ENCODE results near the gene HS1BP3. TPM values are rescaled to one million over a fixed set of nuclear protein-coding genes. Genes with fewer than 3 reads are reported as not detected.

Gene HS1BP3
- total and polyA plus RNA-seq, 2 experiments from 2014 or later: 10.5 to 10.6 TPM

DNA sequence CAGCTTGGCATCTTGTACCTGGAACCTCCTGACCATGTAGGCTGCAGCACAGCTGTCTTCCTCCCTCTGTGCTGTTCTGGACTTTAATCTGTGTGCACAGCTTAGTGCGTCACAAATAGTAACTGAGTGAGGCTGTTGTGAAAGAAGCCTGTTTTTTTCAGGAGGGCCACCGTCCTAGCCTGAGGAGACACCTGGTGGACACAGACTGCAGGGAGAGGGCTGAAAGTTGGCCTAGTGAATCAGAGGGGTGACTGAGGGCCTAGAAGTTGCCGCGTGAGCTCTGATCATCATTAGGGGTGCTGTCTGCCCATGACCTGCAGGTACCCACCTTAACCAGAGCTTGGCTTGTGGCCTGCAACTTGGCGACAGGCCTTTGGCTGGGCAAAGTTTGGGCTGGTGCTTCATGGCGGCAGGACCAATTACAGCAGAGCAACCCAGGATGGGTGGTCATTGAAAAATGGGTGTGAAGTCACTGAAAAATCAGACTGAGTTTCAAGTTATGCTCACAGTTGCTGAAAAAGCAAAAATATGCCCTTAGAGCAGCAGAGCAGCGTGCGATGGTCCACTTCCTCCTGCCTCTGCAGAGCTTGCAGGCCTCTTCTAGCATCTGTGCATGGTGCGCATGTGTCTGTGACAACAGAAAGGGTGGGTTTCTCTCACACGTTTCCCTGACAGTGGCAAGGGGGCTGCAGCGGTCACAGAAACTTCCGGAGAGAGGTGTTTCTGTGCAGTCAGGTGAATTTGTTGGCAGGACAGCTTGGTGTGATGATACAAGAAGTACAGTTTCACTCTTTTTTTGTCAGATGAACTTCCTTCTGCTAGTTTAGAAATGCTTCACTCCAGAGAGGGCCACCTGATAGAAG lies 25.7 kb upstream of the HS1BP3 start:
- H4K20me1 ChIP-seq (ENCODE audit: insufficient read depth): no peaks in the 10 kb centered on the region
- TF ChIP-seq EZH2phosphoT487 (IDR thresholded peaks at IDR 0.05; ENCODE audit: insufficient read depth, low read depth) (no peak), EZH2 (IDR thresholded peaks at IDR 0.05; ENCODE audit: insufficient read depth, poor library complexity, severe bottlenecking) (no peak)

GRCh38 chr2:20675701-20676352 lies 24.9 kb upstream of the HS1BP3 start:
- H2AFZ ChIP-seq: no peak overlapping the region
- no peaks in the 10 kb centered on the region for H4K20me1 ChIP-seq (ENCODE audit: insufficient read depth)
- no peaks in the 10 kb centered on the region for H3K36me3 ChIP-seq (ENCODE audit: low read depth)
- DNase-seq: peak; percentile 47
- peaks cover 21% of the 10 kb centered on the region for H3K27me3 ChIP-seq (replicated peaks; ENCODE audit: insufficient read depth)
- H3K79me2 ChIP-seq (ENCODE audit: insufficient read depth): no peaks in the 10 kb centered on the region
- H3K9me2 ChIP-seq (ENCODE audit: insufficient read depth): no peaks in the 10 kb centered on the region
- no peak overlapping the region for H3K4me2 ChIP-seq (ENCODE audit: unreplicated experiment)
- H3F3A ChIP-seq (ENCODE audit: insufficient read depth): 0 out of 2 replicates have a peak, but pooled peaks cover 5% of the 10 kb centered on the region
- in situ Hi-C loops (cut with MboI): no loop called here
- no peak overlapping the region for H3K9ac ChIP-seq
- no peaks in the 10 kb centered on the region for H3K9me3 ChIP-seq (ENCODE audit: low read depth)
- TF ChIP-seq EZH2 (IDR thresholded peaks at IDR 0.05; ENCODE audit: insufficient read depth, poor library complexity, severe bottlenecking): no peak
- TF ChIP-seq EZH2phosphoT487 (IDR thresholded peaks at IDR 0.05; ENCODE audit: insufficient read depth, low read depth): no peak
- WGBS, 2 experiments (ENCODE audit: low coverage in 1 of 2, low lambda C conversion rate in 2 of 2, missing lambda C conversion rate in 2 of 2): 48 to 57% methylated on average over 6 of the region's 6 CpGs
- no peak overlapping the region for H3K4me3 ChIP-seq
- no peak overlapping the region for H3K27ac ChIP-seq
- H3K4me1 ChIP-seq (ENCODE audit: insufficient read depth): no peaks in the 10 kb centered on the region; the same call in 1 of the 2 replicates

More for the DNA sequence above, 25.7 kb upstream of the HS1BP3 start:
- H3K9ac ChIP-seq: no peak overlapping the region
- H3K4me1 ChIP-seq (ENCODE audit: insufficient read depth): no peaks in the 10 kb centered on the region; the same call in 1 of the 2 replicates
- in situ Hi-C loops (cut with MboI): no loop called here
- no peak overlapping the region for H3K4me2 ChIP-seq (ENCODE audit: unreplicated experiment)
- H3K36me3 ChIP-seq (ENCODE audit: low read depth): no peaks in the 10 kb centered on the region
- no peak overlapping the region for H3K27ac ChIP-seq
- H3K9me3 ChIP-seq (ENCODE audit: low read depth): no peaks in the 10 kb centered on the region
- H3F3A ChIP-seq (ENCODE audit: insufficient read depth): 0 out of 2 replicates have a peak, but pooled peaks cover 5% of the 10 kb centered on the region
- no peaks in the 10 kb centered on the region for H3K79me2 ChIP-seq (ENCODE audit: insufficient read depth)
- H3K4me3 ChIP-seq: no peak overlapping the region
- no peaks in the 10 kb centered on the region for H3K9me2 ChIP-seq (ENCODE audit: insufficient read depth)
- DNase-seq: peak; percentile 15
- no peak overlapping the region for H2AFZ ChIP-seq
- 83 to 84% methylated on average over 12 of the region's 12 CpGs for WGBS, 2 experiments (ENCODE audit: low coverage in 1 of 2, low lambda C conversion rate in 2 of 2, missing lambda C conversion rate in 2 of 2)
- H3K27me3 ChIP-seq (replicated peaks; ENCODE audit: insufficient read depth): peaks cover 13% of the 10 kb centered on the region

DNA sequence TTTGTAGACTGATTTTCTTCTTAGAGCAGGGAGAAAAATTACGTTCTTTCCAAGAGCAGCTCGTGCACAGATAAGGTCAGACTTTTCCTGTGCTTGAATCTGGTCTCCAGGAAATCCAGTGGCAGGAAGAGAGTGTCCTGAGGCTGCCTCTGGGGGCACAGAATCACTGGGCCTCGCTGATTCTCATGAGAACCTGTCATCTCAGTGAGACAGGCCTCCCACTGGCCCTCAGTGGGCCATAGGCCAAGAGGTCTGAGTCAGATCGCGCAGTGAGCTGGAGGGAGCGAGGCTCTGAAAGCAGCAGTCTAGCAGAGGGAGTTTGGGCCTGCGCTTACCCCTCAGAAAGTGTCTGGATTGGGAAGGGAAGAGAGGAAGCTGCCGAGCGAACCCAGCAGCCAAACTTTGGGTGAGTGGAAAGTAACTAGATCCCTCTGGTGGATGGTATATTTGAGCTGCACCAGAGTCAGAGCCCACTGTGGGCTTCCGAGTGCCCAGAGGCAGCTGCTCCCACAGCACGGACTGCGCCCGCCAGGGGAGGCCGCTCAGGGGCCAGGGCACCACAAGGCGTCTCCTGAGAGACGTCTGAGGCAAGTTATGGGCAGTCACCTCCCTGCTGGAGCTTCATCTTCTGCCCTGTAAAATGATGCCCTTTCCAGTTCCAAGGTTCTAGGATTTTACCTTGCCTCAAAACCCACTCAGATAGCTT lies 24.2 kb upstream of the HS1BP3 start:
- peak overlapping the region; percentile 36; the same call in 1 of the 2 replicates for H3K9ac ChIP-seq
- H2AFZ ChIP-seq: no peak overlapping the region; the same call in 1 of the 2 replicates
- no peaks in the 10 kb centered on the region for H4K20me1 ChIP-seq (ENCODE audit: insufficient read depth)
- no peaks in the 10 kb centered on the region for H3K9me2 ChIP-seq (ENCODE audit: insufficient read depth)
- in situ Hi-C loops (cut with MboI): no loop called here
- 0 out of 2 replicates have a peak, but pooled peaks cover 5% of the 10 kb centered on the region for H3F3A ChIP-seq (ENCODE audit: insufficient read depth)
- H3K27me3 ChIP-seq (replicated peaks; ENCODE audit: insufficient read depth): peaks cover 28% of the 10 kb centered on the region
- no peak overlapping the region for H3K27ac ChIP-seq
- peak; percentile 90 for DNase-seq
- no peak for TF ChIP-seq EZH2phosphoT487 (IDR thresholded peaks at IDR 0.05; ENCODE audit: insufficient read depth, low read depth)
- no peak for TF ChIP-seq EZH2 (IDR thresholded peaks at IDR 0.05; ENCODE audit: insufficient read depth, poor library complexity, severe bottlenecking)
- WGBS, 2 experiments (ENCODE audit: low coverage in 1 of 2, low lambda C conversion rate in 2 of 2, missing lambda C conversion rate in 2 of 2): 32 to 38% methylated on average over 16 of the region's 16 CpGs
- no peak overlapping the region for H3K4me3 ChIP-seq
- no peaks in the 10 kb centered on the region for H3K79me2 ChIP-seq (ENCODE audit: insufficient read depth)
- no peaks in the 10 kb centered on the region for H3K9me3 ChIP-seq (ENCODE audit: low read depth)
- H3K36me3 ChIP-seq (ENCODE audit: low read depth): no peaks in the 10 kb centered on the region
- H3K4me1 ChIP-seq (ENCODE audit: insufficient read depth): no peaks in the 10 kb centered on the region; the same call in 1 of the 2 replicates
- no peak overlapping the region for H3K4me2 ChIP-seq (ENCODE audit: unreplicated experiment)

Data from GM23248 (cell line).